Measurements from ENCODE around the gene ZNF536. TPM values are rescaled to one million over a fixed set of nuclear protein-coding genes. Genes with fewer than 3 reads are reported as not detected.
"Not testable (repeated sequence)": the region's sequence is repeated elsewhere in the genome, so short reads cannot be mapped to it uniquely, and the experiment has no call there.

Gene ZNF536
- total RNA-seq, 1 donor from 2014 or later: not detected

DNA sequence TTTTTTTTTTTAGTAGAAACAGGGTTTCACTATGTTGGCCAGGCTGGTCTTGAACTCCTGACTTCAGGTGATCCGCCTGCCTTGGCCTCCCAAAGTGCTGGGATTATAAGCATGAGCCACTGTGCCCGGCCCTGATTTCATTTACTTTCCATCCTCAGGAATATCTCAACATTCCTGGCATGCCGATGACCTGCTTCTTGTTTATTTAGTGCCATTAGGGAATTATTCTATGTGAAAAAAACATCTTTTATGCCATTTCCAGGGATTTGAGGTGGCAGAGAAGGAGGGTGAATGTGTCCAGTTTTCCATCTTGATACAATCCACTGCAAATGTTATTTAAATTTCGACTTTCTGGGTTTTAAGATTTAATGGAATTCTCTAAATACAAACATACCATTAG is 45.0 kb downstream of the ZNF536 start:
- intact Hi-C loops (cut with micrococcal nuclease): not testable (repeated sequence)

DNA sequence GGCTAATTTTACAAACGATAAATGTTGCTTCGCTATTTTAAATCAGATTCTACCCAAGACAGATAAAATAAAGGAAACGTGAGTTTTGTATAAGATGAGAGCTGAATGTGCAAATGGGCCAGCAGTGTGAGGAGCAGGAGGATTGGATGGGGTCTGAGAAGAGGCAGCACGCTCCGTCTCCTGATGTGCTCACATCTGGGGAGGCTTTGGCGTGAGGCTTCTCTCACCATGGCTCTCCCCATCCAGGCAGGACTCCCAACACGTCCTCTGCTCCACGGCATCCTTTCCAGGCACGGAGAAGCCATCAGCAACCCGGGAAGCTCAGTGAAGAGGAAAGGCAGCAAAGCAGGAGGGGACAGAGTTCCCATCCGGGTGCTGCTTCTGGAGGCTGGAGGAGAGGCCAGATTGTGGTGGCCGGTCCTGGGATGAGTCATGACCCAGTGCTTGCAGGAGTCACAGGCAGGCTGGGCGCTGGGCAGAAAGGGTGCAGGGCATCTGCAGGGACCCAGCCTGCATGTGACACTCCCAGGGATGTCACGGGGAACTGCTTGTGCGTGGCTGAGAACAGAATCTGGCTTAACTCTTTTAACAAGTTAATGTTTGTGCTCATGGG is 47.5 kb downstream of the ZNF536 start:
- intact Hi-C loops (cut with micrococcal nuclease): no loop called here

GRCh38 chr19:30420316-30420715 is 48.1 kb downstream of the ZNF536 start:
- intact Hi-C loops (cut with micrococcal nuclease): no loop called here

DNA sequence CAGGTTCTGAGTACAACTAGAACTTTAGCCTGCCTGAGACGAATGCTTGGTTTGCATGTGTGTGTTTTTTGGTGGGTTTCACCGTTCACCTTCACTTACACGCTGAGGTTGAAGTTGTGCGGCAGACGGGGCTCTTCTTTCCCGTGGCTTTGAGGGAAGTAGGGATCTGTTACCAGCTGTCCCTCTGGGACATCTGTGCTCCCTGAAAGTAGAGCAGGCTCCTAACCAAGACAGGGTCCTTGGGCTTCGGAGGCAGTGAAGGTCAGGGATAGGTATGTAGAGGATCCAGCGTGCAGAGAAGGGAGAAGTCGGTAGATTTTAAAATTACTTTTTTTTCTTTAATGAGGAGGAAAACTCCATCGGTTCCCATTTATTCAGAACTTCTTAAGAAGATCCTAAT is 48.7 kb downstream of the ZNF536 start:
- intact Hi-C loops (cut with micrococcal nuclease): no loop called here

- intact Hi-C loops (cut with micrococcal nuclease): no loop called here
Measured at GRCh38 chr19:30421571-30421970, 49.4 kb downstream of the ZNF536 start.

GRCh38 chr19:30423481-30423880 is 51.3 kb downstream of the ZNF536 start:
- intact Hi-C loops (cut with micrococcal nuclease): no loop called here

DNA sequence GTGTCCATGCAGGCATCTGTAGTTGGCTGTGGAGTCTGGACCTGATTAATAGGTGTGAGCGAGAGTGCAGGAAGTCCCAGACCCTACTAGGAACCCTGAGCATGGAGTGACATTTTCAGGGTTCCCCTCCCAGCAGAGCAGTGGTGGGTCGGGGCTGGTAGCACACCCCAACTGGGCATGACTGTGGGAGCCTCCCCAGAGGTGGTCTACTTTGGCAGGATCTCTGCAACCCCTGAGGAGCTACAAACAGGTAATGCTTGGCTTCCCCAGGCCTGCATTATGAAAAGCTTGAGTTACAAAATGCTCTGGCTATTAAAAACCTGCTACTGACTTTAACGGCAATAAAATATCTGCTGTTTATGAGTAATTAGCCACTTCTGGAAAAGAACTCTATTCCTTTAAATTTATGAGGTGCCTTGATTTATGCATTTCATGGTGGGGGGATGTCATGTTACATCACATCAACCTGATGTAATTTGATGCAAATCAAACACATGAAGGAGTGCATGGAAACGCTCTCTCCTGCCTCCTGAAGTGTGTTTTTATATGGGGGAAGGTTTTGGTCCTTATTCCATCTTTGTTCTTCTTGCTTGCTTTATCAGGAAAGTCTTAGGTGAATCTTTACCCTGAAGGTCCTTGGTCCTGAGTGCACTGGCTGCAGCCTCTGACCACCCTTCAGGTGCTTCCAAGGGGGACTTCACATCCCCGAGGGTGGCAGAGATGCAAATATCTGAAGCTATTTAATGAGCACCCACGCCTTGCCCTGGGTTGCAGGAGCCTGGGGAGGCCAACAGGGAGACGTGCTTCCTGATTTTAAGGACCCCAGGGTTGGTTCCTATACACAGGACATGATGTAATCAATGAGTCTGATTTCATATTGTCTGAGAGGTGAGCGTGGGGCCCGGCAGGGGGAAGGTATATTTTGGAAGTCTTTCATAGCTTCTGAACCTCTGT is 54.0 kb downstream of the ZNF536 start:
- intact Hi-C loops (cut with micrococcal nuclease): no loop called here

DNA sequence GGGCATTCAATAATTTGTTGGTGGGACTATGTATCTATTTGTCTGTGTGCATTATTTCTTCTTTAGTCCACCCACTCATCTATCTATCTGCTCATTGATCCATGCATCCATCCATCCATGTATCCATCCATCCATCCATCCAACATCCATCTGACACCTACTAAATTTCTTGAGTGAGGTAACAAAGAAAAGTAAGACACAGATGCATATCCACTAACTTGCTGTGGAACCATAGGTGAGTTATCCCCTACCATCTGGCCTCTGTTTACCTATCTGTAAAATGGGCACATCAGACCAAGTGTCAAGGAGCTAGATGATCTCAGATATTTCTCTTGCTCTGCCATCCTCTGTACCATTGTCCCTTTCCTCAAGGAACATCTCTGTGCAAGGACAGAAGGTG is 54.7 kb downstream of the ZNF536 start:
- intact Hi-C loops (cut with micrococcal nuclease): no loop called here

- intact Hi-C loops (cut with micrococcal nuclease): no loop called here
Measured at GRCh38 chr19:30428092-30428680, 56.0 kb downstream of the ZNF536 start.

DNA sequence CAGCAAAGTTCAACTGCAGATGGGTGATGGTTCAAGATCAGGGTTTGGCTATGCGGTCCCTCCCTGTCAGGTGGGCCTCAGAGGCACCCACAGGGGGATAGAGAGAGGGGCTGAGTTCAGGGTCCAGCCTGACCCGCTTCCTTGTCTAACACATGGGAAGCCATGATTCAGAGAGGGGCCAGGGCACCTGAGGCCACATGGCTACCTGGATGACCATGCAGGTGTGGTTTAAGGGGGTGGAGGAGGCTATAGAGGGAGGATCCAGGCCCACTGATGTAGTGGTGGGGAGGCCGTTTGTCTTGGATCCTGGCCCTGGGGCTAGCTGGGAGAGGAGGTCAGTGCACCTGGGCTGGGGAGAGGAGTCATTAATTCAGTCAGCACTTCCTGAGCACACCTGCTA is 56.7 kb downstream of the ZNF536 start:
- intact Hi-C loops (cut with micrococcal nuclease): no loop called here

GRCh38 chr19:30430206-30430734 is 58.1 kb downstream of the ZNF536 start:
- intact Hi-C loops (cut with micrococcal nuclease): no loop called here

- intact Hi-C loops (cut with micrococcal nuclease): no loop called here
Measured at GRCh38 chr19:30431591-30431990, 59.4 kb downstream of the ZNF536 start.

DNA sequence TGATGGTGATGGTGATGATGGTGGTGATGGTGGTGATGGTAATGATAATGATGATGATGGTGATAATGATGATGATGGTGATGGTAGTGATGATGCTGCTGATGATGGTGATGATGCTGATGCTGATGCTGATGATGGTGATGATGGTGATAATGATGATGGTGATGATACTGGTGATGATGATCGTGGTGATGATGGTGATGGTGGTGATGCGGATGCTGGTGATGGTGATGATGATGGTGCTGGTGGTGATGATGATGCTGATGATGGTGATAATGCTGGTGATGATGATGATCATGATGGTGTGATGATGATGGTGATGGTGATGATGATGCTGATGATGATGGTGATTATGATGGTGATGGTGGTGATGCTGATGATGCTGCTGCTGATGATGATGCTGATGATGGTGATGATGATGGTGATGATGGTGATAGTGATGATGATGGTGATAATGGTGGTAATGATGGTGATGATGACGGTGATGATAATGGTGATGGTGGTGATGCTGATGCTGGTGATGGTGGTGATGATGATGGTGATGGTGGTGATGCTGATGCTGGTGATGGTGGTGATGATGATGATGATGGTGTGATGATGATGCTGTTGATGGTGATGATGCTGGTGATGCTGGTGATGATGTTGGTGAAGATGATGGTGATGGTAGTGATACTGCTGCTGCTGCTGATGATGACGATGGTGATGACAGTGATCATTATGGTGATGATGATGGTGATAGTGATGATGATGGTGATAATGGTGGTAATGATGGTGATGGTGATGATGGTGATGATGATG is 62.8 kb downstream of the ZNF536 start:
- intact Hi-C loops (cut with micrococcal nuclease): no loop called here

GRCh38 chr19:30437869-30438268 is 65.7 kb downstream of the ZNF536 start:
- intact Hi-C loops (cut with micrococcal nuclease): no loop called here

DNA sequence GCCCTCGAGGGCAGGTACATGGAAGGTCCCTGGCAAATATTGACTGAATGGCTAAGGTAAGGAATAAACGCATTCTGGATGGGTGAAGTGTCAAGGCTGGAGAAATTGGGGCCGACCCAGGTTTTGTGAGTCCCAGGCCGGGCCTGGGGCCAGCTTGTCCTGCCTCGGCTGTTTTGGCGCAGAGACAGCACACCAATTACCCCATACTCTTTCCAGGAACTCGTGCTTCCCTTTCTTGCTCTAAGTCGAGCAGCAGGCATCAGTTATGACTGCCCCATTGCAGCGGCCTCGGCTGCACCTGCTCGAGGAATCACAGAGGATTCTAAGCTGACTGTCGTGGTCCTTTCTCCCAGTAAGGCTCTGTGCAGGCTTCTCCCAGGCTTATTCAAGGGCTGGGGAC is 67.1 kb downstream of the ZNF536 start:
- intact Hi-C loops (cut with micrococcal nuclease): no loop called here

- intact Hi-C loops (cut with micrococcal nuclease): no loop called here
Measured at GRCh38 chr19:30441011-30441410, 68.8 kb downstream of the ZNF536 start.

GRCh38 chr19:30442674-30443073 is 70.5 kb downstream of the ZNF536 start:
- intact Hi-C loops (cut with micrococcal nuclease): no loop called here

GRCh38 chr19:30443531-30444252 is 71.5 kb downstream of the ZNF536 start:
- intact Hi-C loops (cut with micrococcal nuclease): no loop called here

DNA sequence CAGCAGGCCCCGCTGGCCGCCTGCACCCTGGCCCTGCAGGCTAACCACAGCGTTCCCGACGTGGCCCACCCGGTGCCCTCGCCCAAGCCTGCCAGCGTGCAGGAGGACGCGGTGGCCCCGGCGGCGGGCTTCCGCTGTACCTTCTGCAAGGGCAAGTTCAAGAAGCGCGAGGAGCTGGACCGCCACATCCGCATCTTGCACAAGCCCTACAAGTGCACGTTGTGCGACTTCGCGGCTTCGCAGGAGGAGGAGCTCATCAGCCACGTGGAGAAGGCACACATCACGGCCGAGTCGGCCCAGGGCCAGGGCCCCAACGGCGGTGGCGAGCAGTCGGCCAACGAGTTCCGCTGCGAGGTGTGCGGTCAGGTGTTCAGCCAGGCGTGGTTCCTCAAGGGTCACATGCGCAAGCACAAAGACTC is 72.1 kb downstream of the ZNF536 start:
- intact Hi-C loops (cut with micrococcal nuclease): no loop called here

DNA sequence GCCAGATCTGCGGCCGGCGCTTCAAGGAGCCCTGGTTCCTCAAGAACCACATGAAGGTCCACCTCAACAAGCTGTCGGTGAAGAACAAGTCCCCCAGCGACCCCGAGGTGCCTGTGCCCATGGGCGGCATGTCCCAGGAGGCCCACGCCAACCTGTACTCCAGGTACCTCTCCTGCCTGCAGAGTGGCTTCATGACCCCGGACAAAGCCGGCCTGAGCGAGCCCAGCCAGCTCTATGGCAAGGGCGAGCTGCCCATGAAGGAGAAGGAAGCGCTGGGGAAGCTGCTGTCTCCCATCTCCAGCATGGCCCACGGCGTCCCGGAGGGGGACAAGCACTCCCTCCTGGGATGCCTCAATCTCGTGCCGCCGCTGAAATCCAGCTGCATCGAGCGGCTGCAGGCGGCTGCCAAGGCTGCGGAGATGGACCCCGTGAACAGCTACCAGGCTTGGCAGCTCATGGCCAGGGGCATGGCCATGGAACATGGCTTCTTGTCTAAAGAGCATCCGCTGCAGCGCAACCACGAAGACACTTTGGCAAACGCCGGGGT is 72.6 kb downstream of the ZNF536 start:
- intact Hi-C loops (cut with micrococcal nuclease): no loop called here
